Renal cortex interstitium (tissue), 15 donors: ENCODE data around the gene SLC25A40. TPM values are rescaled to one million over a fixed set of nuclear protein-coding genes. Genes with fewer than 3 reads are reported as not detected.
"Not testable (repeated sequence)": the region's sequence is repeated elsewhere in the genome, so short reads cannot be mapped to it uniquely, and the experiment has no call there.

Experiments used
- DNase-seq, 11 donors: peaks; one replicate each; pipeline ENCODE4 v3.0.0-alpha.2; 2013; ENCODE audit warnings: low read depth in 9 of 11, low spot score in 4 of 11; ENCODE audit errors: extremely low read depth in 1 of 11
- long read RNA-seq, 16 experiments: transcript quantifications; one replicate each; lab custom pipeline, GENCODE V29; 2026
- polyA plus RNA-seq, 3 donors: library from polyadenylated mRNA; unstranded; fragments of 120-200 nt; gene quantifications; one replicate each; pipeline ENCODE4 v1.2.1, GENCODE V29; 2013; ENCODE audit not compliant: insufficient read length in 3 of 3

The SLC25A40 gene
- 10 to 100 TPM; 30.8 to 37.4 (median 34.2) TPM for polyA plus RNA-seq
- long read RNA-seq, donor 1, full-length matches to known transcripts = 4 of 11 reads
- long read RNA-seq, donor 1, partial matches to known transcripts = 7 of 11 reads
- long read RNA-seq, donor 1, other reads (novel, unspliced or antisense) = 0 of 11 reads
- long read RNA-seq, donor 2, full-length matches to known transcripts = 1 of 8 reads
- long read RNA-seq, donor 2, partial matches to known transcripts = 7 of 8 reads
- long read RNA-seq, donor 2, other reads (novel, unspliced or antisense) = 0 of 8 reads
- long read RNA-seq, donor 3, full-length matches to known transcripts = 5 of 5 reads
- long read RNA-seq, donor 3, partial matches to known transcripts = 0 of 5 reads
- long read RNA-seq, donor 3, other reads (novel, unspliced or antisense) = 0 of 5 reads
- long read RNA-seq, donor 4, full-length matches to known transcripts = 1 of 1 reads
- long read RNA-seq, donor 4, partial matches to known transcripts = 0 of 1 reads
- long read RNA-seq, donor 4, other reads (novel, unspliced or antisense) = 0 of 1 reads
- long read RNA-seq, donor 5 = 0 reads
- long read RNA-seq, donor 6, full-length matches to known transcripts = 8 of 8 reads
- long read RNA-seq, donor 6, partial matches to known transcripts = 0 of 8 reads
- long read RNA-seq, donor 6, other reads (novel, unspliced or antisense) = 0 of 8 reads
- long read RNA-seq, donor 7, full-length matches to known transcripts = 6 of 13 reads
- long read RNA-seq, donor 7, partial matches to known transcripts = 7 of 13 reads
- long read RNA-seq, donor 7, other reads (novel, unspliced or antisense) = 0 of 13 reads
- long read RNA-seq, donor 8 = 0 reads
- long read RNA-seq, donor 9, full-length matches to known transcripts = 4 of 15 reads
- long read RNA-seq, donor 9, partial matches to known transcripts = 11 of 15 reads
- long read RNA-seq, donor 9, other reads (novel, unspliced or antisense) = 0 of 15 reads
- long read RNA-seq, donor 10, full-length matches to known transcripts = 5 of 14 reads
- long read RNA-seq, donor 10, partial matches to known transcripts = 9 of 14 reads
- long read RNA-seq, donor 10, other reads (novel, unspliced or antisense) = 0 of 14 reads
- long read RNA-seq, donor 11, full-length matches to known transcripts = 5 of 14 reads
- long read RNA-seq, donor 11, partial matches to known transcripts = 9 of 14 reads
- long read RNA-seq, donor 11, other reads (novel, unspliced or antisense) = 0 of 14 reads
- long read RNA-seq, donor 12, full-length matches to known transcripts = 1 of 1 reads
- long read RNA-seq, donor 12, partial matches to known transcripts = 0 of 1 reads
- long read RNA-seq, donor 12, other reads (novel, unspliced or antisense) = 0 of 1 reads
- long read RNA-seq, donor 13 = 0 reads
- long read RNA-seq, donor 14, full-length matches to known transcripts = 2 of 2 reads
- long read RNA-seq, donor 14, partial matches to known transcripts = 0 of 2 reads
- long read RNA-seq, donor 14, other reads (novel, unspliced or antisense) = 0 of 2 reads
- long read RNA-seq, donor 15, full-length matches to known transcripts = 3 of 3 reads
- long read RNA-seq, donor 15, partial matches to known transcripts = 0 of 3 reads
- long read RNA-seq, donor 15, other reads (novel, unspliced or antisense) = 0 of 3 reads
- long read RNA-seq, donor 16, full-length matches to known transcripts = 9 of 27 reads
- long read RNA-seq, donor 16, partial matches to known transcripts = 18 of 27 reads
- long read RNA-seq, donor 16, other reads (novel, unspliced or antisense) = 0 of 27 reads

DNA sequence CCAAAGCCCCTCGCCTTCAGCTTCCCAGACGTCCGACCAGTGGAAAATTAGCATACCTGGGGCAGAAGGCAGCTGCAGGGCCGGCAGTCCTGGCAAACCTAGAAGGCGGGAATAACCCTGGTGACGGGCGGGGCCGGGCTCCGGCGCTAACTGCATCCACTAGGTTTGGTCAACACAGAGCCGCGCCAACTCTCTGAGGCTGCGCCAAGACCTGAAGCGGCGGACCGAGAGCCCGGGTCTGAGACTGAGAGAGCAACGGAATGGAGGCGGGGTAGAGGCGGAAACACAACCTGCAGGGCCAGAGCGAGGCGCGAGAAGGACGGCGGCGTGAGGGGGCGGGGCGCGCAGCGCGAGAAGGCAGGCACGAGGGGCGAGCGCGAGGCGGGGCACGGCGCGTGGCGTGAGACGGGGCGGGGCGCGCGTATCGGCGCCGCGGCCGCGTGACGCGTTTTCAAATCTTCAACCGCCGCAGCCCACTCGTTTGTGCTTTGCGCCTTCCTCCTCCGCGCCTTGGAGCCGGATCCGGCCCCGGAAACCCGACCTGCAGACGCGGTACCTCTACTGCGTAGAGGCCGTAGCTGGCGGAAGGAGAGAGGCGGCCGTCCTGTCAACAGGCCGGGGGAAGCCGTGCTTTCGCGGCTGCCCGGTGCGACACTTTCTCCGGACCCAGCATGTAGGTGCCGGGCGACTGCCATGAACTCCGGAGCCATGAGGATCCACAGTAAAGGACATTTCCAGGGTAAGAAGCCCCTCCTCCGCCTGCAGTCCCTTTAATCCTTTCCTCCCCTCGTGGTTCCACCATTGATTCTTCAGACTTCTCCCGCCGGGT, at the start of gene SLC25A40, which contains the start of gene DBF4:
Gene SLC25A40 (minus strand): TSS at position 321 of the 829 bp plus-strand sequence. CDS start 17,633 bp downstream, outside the sequence.
Gene DBF4 (plus strand): TSS at position 454 of the 829 bp plus-strand sequence. CDS start 240 bp downstream, at position 694.
- peak; percentile 77 to 91 (median 87) for DNase-seq

DNA sequence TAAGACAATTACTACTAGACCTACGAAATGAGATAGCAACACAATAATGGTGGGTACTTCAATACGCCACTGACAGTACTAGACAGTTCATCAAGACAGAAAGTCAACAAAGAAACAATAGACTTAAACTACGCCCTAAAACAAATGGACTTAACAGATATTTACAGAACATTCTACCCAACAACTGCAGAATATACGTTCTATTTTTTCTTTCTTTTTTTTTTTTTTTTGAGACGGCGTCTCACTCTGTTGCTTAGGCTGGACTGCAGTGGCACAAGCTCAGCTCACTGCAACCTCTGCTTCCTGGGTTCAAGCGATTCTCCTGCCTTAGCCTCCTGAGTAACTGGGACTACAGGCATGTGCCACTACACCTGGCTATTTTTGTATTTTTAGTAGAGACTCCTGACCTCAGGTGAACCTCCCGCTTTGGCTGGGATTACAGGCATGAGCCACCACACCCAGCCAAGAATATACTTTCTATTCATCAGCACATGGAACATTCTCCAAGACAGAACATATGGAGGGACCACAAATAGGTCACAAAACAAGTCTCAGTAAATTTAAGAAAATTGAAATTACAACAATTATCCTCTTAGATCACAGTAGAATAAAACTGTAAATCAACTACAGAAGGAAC, 46.7 kb upstream of the SLC25A40 start:
- not testable (repeated sequence) for DNase-seq

- no peak for DNase-seq
These were observed 44.4 kb upstream of the SLC25A40 start for GRCh38 chr7:87920578-87920977.

GRCh38 chr7:87919875-87920274, 43.7 kb upstream of the SLC25A40 start:
- DNase-seq = no peak

DNA sequence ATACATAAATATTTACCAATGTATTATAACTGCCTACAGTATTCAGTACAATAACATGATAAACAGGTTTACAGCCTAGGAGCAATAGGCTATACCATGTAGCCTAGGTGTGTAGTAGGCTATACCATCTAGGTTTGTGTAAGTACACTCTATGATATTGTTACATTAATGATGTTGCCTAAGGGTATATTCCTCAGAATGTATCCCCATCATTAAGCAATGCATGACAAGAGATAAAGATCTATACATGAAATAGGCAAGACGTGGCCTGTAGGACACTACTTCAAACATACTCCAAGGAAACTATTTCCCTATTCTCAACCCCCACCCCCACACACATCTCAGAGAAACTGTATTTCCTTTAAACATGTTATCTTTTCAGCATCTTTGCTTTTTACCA, 42.6 kb upstream of the SLC25A40 start:
- DNase-seq = no peak

DNA sequence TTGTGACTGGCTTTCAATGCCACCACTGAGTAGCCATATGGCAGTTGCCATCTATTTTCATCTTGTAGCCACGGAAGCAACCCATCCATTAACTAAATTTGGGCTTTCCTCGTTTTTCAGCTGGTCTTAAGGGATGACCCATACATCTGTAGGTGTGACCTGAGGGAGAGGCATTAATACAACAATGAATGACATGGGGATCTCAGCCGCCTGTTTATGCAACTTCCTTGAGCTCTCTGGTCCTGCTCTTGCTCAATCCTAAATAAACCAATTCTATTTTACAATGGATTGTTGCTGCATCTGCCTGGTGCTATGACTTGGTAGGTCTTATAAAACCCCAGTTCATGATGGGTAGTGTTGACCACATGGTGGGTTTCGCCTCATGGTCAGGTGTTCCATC, 36.0 kb upstream of the SLC25A40 start:
- no peak for DNase-seq

GRCh38 chr7:87908814-87909213, 32.7 kb upstream of the SLC25A40 start:
- not testable (repeated sequence) for DNase-seq

- DNase-seq = not testable (repeated sequence)
These were observed 31.2 kb upstream of the SLC25A40 start for GRCh38 chr7:87907136-87907906.

- DNase-seq = no peak
These were observed 23.1 kb upstream of the SLC25A40 start for GRCh38 chr7:87899255-87899654.

DNA sequence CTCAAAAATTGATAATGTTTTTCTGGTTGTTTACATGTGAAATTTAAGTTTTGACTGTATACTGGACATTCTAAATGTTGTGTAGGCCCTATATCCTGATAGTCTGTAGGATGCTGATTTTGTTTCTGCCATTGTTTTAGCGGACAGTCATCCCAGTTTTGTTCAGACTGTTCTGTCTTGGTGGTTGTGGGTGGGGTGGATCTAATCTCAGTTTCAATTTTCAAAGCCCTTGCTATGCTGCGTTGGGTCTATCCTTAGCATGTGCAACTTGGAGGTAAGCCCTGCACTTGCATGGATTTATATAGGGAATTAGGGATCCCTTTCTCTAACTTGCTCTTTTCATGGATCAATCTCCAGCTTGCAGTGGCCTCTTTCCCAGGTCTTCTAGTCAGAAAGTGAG, 19.2 kb upstream of the SLC25A40 start:
- DNase-seq = no peak

GRCh38 chr7:87886875-87887274, 10.7 kb upstream of the SLC25A40 start:
- peak in 1 of 11 donors; percentile 24 for DNase-seq

DNA sequence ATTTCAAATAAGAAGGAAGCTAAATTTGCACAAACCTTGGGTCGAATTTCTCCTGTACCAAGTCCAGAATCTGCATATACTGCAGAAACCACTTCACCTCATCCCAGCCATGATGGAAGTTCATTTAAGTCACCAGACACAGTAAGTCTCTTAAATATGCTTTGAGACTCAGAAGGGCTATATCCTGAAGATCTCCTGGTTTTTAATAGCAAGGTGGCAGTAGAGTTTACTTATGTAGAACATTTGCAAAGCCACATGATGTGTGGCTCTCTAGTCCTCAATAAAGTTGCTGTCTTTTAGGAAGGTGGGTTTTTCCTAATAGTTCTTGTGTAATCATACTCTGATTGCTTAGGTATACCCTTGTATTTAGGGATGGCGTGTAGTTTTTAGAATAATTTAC, 8.9 kb upstream of the SLC25A40 start:
- DNase-seq = no peak

DNA sequence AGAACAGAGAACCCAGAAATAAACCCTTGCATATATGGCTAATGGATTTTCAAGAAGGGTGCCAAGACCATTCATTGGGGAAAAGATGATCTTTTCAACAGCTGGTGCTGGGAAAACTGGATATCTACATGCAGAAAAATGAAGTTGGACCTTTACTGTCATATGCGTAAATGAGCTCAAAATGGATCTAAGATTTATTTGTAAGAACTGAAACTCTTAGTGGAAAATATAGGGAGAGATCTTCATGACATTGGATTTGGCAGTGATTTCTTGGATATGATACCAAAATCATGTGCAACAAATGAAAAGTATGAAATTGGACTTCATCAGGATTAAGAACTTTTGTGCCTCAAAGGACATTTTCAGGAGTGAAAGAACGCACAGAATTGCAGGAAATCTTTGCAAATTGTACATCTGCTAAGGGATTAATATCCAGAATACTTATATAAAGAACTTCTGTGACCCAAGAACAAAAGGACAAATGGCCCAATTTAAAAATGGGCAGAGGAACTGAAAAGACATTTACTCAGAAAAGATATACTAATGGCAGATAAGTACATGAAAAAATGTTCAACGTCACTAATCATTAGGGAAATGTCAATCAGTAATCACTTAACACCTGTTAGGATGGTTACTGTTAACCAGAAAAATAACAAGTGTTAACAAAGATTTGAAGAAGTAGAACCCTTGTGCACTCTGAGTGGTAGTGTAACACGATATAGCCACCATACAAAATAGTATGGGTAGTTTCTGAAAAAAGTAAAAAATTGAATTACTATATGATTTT, 6.2 kb upstream of the SLC25A40 start:
- DNase-seq = no peak

DNA sequence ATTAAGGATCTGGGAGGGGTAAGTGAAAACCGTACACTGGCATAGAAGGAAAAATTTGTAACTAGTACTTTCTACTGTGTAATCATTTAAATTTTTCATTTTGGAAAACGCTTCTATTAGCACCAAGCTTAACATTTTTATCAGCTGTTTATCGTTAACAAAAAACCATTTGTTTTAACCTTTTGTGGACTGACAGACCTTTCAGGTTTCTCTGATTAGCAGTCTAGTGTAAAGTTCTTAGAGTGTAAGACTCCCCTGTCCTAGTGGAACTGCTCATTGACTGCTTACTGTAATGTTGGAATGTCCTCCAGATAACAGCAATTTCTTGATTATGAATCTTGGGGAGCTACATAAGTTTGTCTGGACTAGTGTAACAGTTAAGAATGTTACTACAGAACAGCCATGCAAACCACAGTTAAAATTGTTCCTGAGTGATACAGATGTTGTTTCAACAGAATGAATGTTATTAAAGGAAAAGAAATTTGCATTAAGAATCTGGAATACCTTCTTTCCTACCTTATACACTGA, 2.1 kb upstream of the SLC25A40 start:
- DNase-seq = no peak
